Pancreas (tissue), 10 donors: ENCODE data around the gene LELP1. TPM values are rescaled to one million over a fixed set of nuclear protein-coding genes. Genes with fewer than 3 reads are reported as not detected.

Experiments used
- ATAC-seq, 4 donors: fragments of 200-7000 bp; cut with Tn5 transposase; one replicate each; pipeline versions ENCODE4 v1.8.0 to v1.9.1; 2020; ENCODE audit warnings: mild to moderate bottlenecking in 4 of 4, moderate library complexity in 4 of 4
- DNase-seq, 6 donors: peaks; one replicate each; pipeline ENCODE4 v3.0.0-alpha.2; 2020
- FAIRE-seq: peaks from 2 replicates; lab custom pipeline; 2012; peaks lifted over from hg19 to GRCh38; lab: Jason Lieb, UNC
- H3K27ac ChIP-seq, 4 donors: fragments of 200-600 bp; sonication (generic); 1 replicate in 3 of 4; 2 replicates in 1 of 4; pipeline versions ENCODE4 v1.5.0 to v1.8.0; 2020
- H3K27me3 ChIP-seq, 4 donors: fragments of 200-600 bp; one replicate each; pipeline ENCODE4 v1.8.0; 2021
- H3K36me3 ChIP-seq, 3 donors: fragments of 200-600 bp; sonication (generic) in 1 of 3; one replicate each; pipeline versions ENCODE4 v1.5.0 to v1.8.0; 2020 to 2021
- H3K4me1 ChIP-seq, 3 donors: fragments of 200-600 bp; one replicate each; pipeline ENCODE4 v1.8.0; 2021
- H3K4me3 ChIP-seq, 4 donors: fragments of 200-600 bp; sonication (generic) in 2 of 4; one replicate each; pipeline versions ENCODE4 v1.5.0 to v1.8.0; 2020 to 2021
- H3K9me3 ChIP-seq, 4 donors: fragments of 200-600 bp; one replicate each; pipeline ENCODE4 v1.8.0; 2021
- CTCF ChIP-seq, 4 donors: fragments of 200-600 bp; sonication (generic) in 3 of 4; IDR thresholded peaks; one replicate each; pipeline versions ENCODE4 v1.5.0 to v1.8.0; 2021; ENCODE audit warnings: antibody characterized with exemption in 4 of 4
- WGBS, 2 donors: extraction: QIAGEN DNeasy Blood & Tissue Kit; methylation state at CpG; one replicate each; pipeline ENCODE4 v1.1.7; 2013; 5-methylcytosine and 5-hydroxymethylcytosine counted together
- intact Hi-C, 3 donors: fragments of 100-400 bp; cut with DNase I; formaldehyde crosslinking; loops; one replicate each; pipeline versions ENCODE4 v1.11.1 to v1.14.2; 2022
- polyA plus RNA-seq, 2 donors: library from polyadenylated mRNA; stranded (reverse); fragments of 200-250 nt; gene quantifications; one replicate each; pipeline ENCODE4 v1.2.3, GENCODE V29; 2013
- total RNA-seq, 6 donors: library from RNA; stranded (reverse); fragmentation: NEBNext Ultra II Directional in 4 of 6; extraction: Animal tissue kit (Norgen Biotek cat#: 25700) in 4 of 6; gene quantifications; one replicate each; pipeline versions ENCODE4 v1.2.1 to v1.2.4, GENCODE V29; 2021 to 2023
- donor health status: healthy with polysubstance abuse.
- donor health status: DM: no; HTN: no; CAD: no; lungs with moderate emphysema.
- donor health status: DM: no; HTN: no; CAD: no.
- donor health status: control.
- donor health status: control.
- donor health status: Bipolar disorder and iron deficiency.
- donor health status: DM: yes; HTN: yes; CAD: no.
- donor health status: DM: no; HTN: no; CAD: no.
- donor health status: DM: no; HTN: no; CAD: no.
- donor health status: DM: yes; HTN: yes; CAD: no.

LELP1 gene
- total and polyA plus RNA-seq, 8 donors = not detected

- Histone ChIP-seq H3K4me1 (no peaks in the 10 kb centered on the region), H3K27me3 (no peaks in the 10 kb centered on the region), H3K27ac (no peak overlapping the region), H3K36me3 (no peaks in the 10 kb centered on the region), H3K9me3 (no peaks in the 10 kb centered on the region), H3K4me3 (no peak overlapping the region)
- DNase-seq = no peak
- TF ChIP-seq CTCF (IDR thresholded peaks at IDR 0.05) = no peak
- intact Hi-C loops = no loop called here
- no peak for FAIRE-seq
- ATAC-seq = no peak
- WGBS, 2 donors = 22 to 25% methylated on average over 1 of the region's 1 CpG
Observed at GRCh38 chr1:153253693-153254092, 50.5 kb downstream of the LELP1 start.

Other genes with a start within 250 kb of the LELP1 start
- not detected for gene SPRR4, start 232.8 kb upstream of the LELP1 start, total RNA-seq
- gene SPRR4, start 232.8 kb upstream of the LELP1 start, polyA plus RNA-seq = not detected
- not detected for gene SPRR1A, start 219.3 kb upstream of the LELP1 start, total RNA-seq
- not detected for gene SPRR1A, start 219.3 kb upstream of the LELP1 start, polyA plus RNA-seq
- gene SPRR3, start 201.7 kb upstream of the LELP1 start, total RNA-seq = not detected
- 1 to 10 TPM; 2.8 to 3.2 TPM for gene SPRR3, start 201.7 kb upstream of the LELP1 start, polyA plus RNA-seq
- not detected for gene SPRR1B, start 172.2 kb upstream of the LELP1 start, total RNA-seq
- gene SPRR1B, start 172.2 kb upstream of the LELP1 start, polyA plus RNA-seq = under 1 TPM in 1 of 2 donors, not detected in 1; 0.65 TPM
- gene SPRR2D, start 162.3 kb upstream of the LELP1 start, total RNA-seq = not detected
- under 1 TPM in 1 of 2 donors, not detected in 1; 0.53 TPM for gene SPRR2D, start 162.3 kb upstream of the LELP1 start, polyA plus RNA-seq
- not detected for gene SPRR2A, start 145.9 kb upstream of the LELP1 start, total RNA-seq
- under 1 TPM in 1 of 2 donors, not detected in 1; 0.68 TPM for gene SPRR2A, start 145.9 kb upstream of the LELP1 start, polyA plus RNA-seq
- not detected for gene SPRR2B, start 131.8 kb upstream of the LELP1 start, total RNA-seq
- gene SPRR2B, start 131.8 kb upstream of the LELP1 start, polyA plus RNA-seq = not detected
- gene SPRR2E, start 108.9 kb upstream of the LELP1 start, total RNA-seq = not detected
- under 1 TPM in 1 of 2 donors, not detected in 1; 0.26 TPM for gene SPRR2E, start 108.9 kb upstream of the LELP1 start, polyA plus RNA-seq
- gene SPRR2F, start 89.9 kb upstream of the LELP1 start, total RNA-seq = under 1 TPM in 1 of 6 donors, not detected in 5; 0.35 TPM
- gene SPRR2F, start 89.9 kb upstream of the LELP1 start, polyA plus RNA-seq = not detected
- gene SPRR2G, start 52.5 kb upstream of the LELP1 start, total RNA-seq = not detected
- gene SPRR2G, start 52.5 kb upstream of the LELP1 start, polyA plus RNA-seq = not detected
- not detected for gene PRR9, start 14.2 kb downstream of the LELP1 start, total RNA-seq
- gene PRR9, start 14.2 kb downstream of the LELP1 start, polyA plus RNA-seq = not detected
- gene LORICRIN, start 56.3 kb downstream of the LELP1 start, total RNA-seq = not detected
- not detected for gene LORICRIN, start 56.3 kb downstream of the LELP1 start, polyA plus RNA-seq
- gene PGLYRP3, start 109.5 kb downstream of the LELP1 start, total RNA-seq = not detected
- not detected for gene PGLYRP3, start 109.5 kb downstream of the LELP1 start, polyA plus RNA-seq
- gene PGLYRP4, start 145.4 kb downstream of the LELP1 start, total RNA-seq = under 1 TPM in 1 of 6 donors, not detected in 5; 0.37 TPM
- not detected for gene PGLYRP4, start 145.4 kb downstream of the LELP1 start, polyA plus RNA-seq
- 10 to 100 TPM in 3 of 6 donors, 1 to 10 TPM in 3; 3.9 to 49.0 (median 21.2) TPM for gene S100A9, start 154.4 kb downstream of the LELP1 start, total RNA-seq
- 10 to 100 TPM; 51.4 to 79.6 TPM for gene S100A9, start 154.4 kb downstream of the LELP1 start, polyA plus RNA-seq
- 1 to 10 TPM in 3 of 6 donors, under 1 TPM in 2, not detected in 1; 0.44 to 3.3 (median 1.1) TPM for gene S100A12, start 172.2 kb downstream of the LELP1 start, total RNA-seq
- gene S100A12, start 172.2 kb downstream of the LELP1 start, polyA plus RNA-seq = 1 to 10 TPM; 2.6 to 5.2 TPM
- 10 to 100 TPM in 3 of 6 donors, 1 to 10 TPM in 3; 2.0 to 36.1 (median 12.1) TPM for gene S100A8, start 187.6 kb downstream of the LELP1 start, total RNA-seq
- gene S100A8, start 187.6 kb downstream of the LELP1 start, polyA plus RNA-seq = 10 to 100 TPM; 26.1 to 41.9 TPM
- gene S100A7A, start 213.1 kb downstream of the LELP1 start, total RNA-seq = not detected
- not detected for gene S100A7A, start 213.1 kb downstream of the LELP1 start, polyA plus RNA-seq